H9 (cell line): ENCODE results near the gene TMEM191B. TPM values are rescaled to one million over a fixed set of nuclear protein-coding genes. Genes with fewer than 3 reads are reported as not detected.
"Not testable (repeated sequence)": the region's sequence is repeated elsewhere in the genome, so short reads cannot be mapped to it uniquely, and the experiment has no call there.

Experiments
- DNase-seq: peaks from one replicate; pipeline ENCODE4 v3.0.0-alpha.2; 2017
- H2AFZ ChIP-seq: one replicate; pipeline ENCODE4 v1.6.1; 2013; ENCODE audit warnings: mild to moderate bottlenecking, low read length, control low read depth, moderate library complexity
- H2AK5ac ChIP-seq: 2 replicates; pipeline ENCODE4 v1.6.1; 2013; ENCODE audit warnings: low read length, control low read depth, mixed read lengths; ENCODE audit not compliant: insufficient read length
- H2BK120ac ChIP-seq: one replicate; pipeline ENCODE4 v1.6.1; 2013; ENCODE audit warnings: low read depth, mild to moderate bottlenecking, low read length, control low read depth, inconsistent platforms; ENCODE audit not compliant: poor library complexity, severe bottlenecking
- H2BK12ac ChIP-seq: 2 replicates; pipeline ENCODE4 v1.6.1; 2013; ENCODE audit warnings: low read length, control low read depth, mixed read lengths, low read depth; ENCODE audit not compliant: insufficient read length
- H2BK15ac ChIP-seq: 2 replicates; pipeline ENCODE4 v1.6.1; 2013; ENCODE audit warnings: low read depth, low read length, control low read depth
- H2BK20ac ChIP-seq: one replicate; pipeline ENCODE4 v1.6.1; 2013; ENCODE audit warnings: low read depth, mild to moderate bottlenecking, low read length, control low read depth, inconsistent platforms; ENCODE audit not compliant: poor library complexity, severe bottlenecking
- H2BK5ac ChIP-seq: 2 replicates; pipeline ENCODE4 v1.6.1; 2013; ENCODE audit warnings: low read length, control low read depth, mixed read lengths; ENCODE audit not compliant: insufficient read length
- H3K14ac ChIP-seq: 2 replicates; pipeline ENCODE4 v1.6.1; 2013; ENCODE audit warnings: low read length, control low read depth; ENCODE audit not compliant: insufficient read depth
- H3K18ac ChIP-seq: 2 replicates; pipeline ENCODE4 v1.6.1; 2013; ENCODE audit warnings: low read depth, mild to moderate bottlenecking, mixed read lengths, low read length, control low read depth; ENCODE audit not compliant: insufficient read length
- H3K23ac ChIP-seq: 2 replicates; pipeline ENCODE4 v1.6.1; 2013; ENCODE audit warnings: low read length, control low read depth, mixed read lengths, low read depth; ENCODE audit not compliant: insufficient read length
- H3K23me2 ChIP-seq: 2 replicates; pipeline ENCODE4 v1.6.1; 2013; ENCODE audit warnings: low read depth, mild to moderate bottlenecking, mixed read lengths, low read length, control low read depth; ENCODE audit not compliant: insufficient read length, poor library complexity, severe bottlenecking
- H3K27ac ChIP-seq: 2 replicates; pipeline ENCODE4 v1.5.1; 2013; ENCODE audit warnings: low read length, control low read depth, mixed read lengths, low read depth; ENCODE audit not compliant: insufficient read length
- H3K27me3 ChIP-seq: 2 replicates; pipeline ENCODE4 v1.6.1; 2013; ENCODE audit warnings: low read length, control low read depth, inconsistent platforms; ENCODE audit not compliant: insufficient read depth
- H3K4ac ChIP-seq: 2 replicates; pipeline ENCODE4 v1.6.1; 2013; ENCODE audit warnings: low read depth, mild to moderate bottlenecking, control low read depth, inconsistent platforms, low read length, moderate library complexity
- H3K4me1 ChIP-seq: 2 replicates; pipeline ENCODE4 v1.6.1; 2013; ENCODE audit warnings: low read length, control low read depth, inconsistent platforms; ENCODE audit not compliant: insufficient read depth
- H3K4me2 ChIP-seq: 2 replicates; pipeline ENCODE4 v1.6.1; 2013; ENCODE audit warnings: low read length, control low read depth, mixed read lengths; ENCODE audit not compliant: insufficient read length, insufficient read depth
- H3K56ac ChIP-seq: 2 replicates; pipeline ENCODE4 v1.6.1; 2013; ENCODE audit warnings: low read depth, mild to moderate bottlenecking, mixed read lengths, low read length, control low read depth; ENCODE audit not compliant: insufficient read length
- H3K79me1 ChIP-seq: 2 replicates; pipeline ENCODE4 v1.6.1; 2013; ENCODE audit warnings: low read depth, mild to moderate bottlenecking, moderate library complexity, low read length, control low read depth, inconsistent platforms; ENCODE audit not compliant: insufficient read depth, poor library complexity, severe bottlenecking
- H3K79me2 ChIP-seq: 2 replicates; pipeline ENCODE4 v1.6.1; 2013; ENCODE audit warnings: low read length, control low read depth, inconsistent platforms; ENCODE audit not compliant: insufficient read depth
- H3K9ac ChIP-seq: 2 replicates; pipeline ENCODE4 v1.6.1; 2013; ENCODE audit warnings: low read length, control low read depth, mixed read lengths; ENCODE audit not compliant: insufficient read length; ENCODE audit errors: extremely low read depth
- H3K9me3 ChIP-seq: one replicate; pipeline ENCODE4 v1.6.1; 2013; ENCODE audit warnings: low read depth, low read length, inconsistent platforms; ENCODE audit not compliant: control insufficient read depth
- H3T11ph ChIP-seq: one replicate; pipeline ENCODE4 v1.6.1; 2013; ENCODE audit warnings: mild to moderate bottlenecking, low read length, control low read depth, inconsistent platforms
- H4K20me1 ChIP-seq: one replicate; pipeline ENCODE4 v1.6.1; 2013; ENCODE audit not compliant: control insufficient read depth, insufficient read length, insufficient read depth
- H4K5ac ChIP-seq: 2 replicates; pipeline ENCODE4 v1.6.1; 2013; ENCODE audit warnings: low read depth, mild to moderate bottlenecking, mixed read lengths, low read length, control low read depth; ENCODE audit not compliant: insufficient read length
- H4K8ac ChIP-seq: replicated peaks from 2 replicates; pipeline ENCODE4 v1.6.1; 2013; ENCODE audit warnings: low read length, control low read depth, mixed read lengths, low read depth; ENCODE audit not compliant: insufficient read length
- H4K91ac ChIP-seq: 2 replicates; pipeline ENCODE4 v1.6.1; 2013; ENCODE audit warnings: low read depth, mild to moderate bottlenecking, moderate library complexity, mixed read lengths, low read length, control low read depth; ENCODE audit not compliant: insufficient read length
- H3K27ac Mint-ChIP-seq, 3 experiments: 2 replicates in 2 of 3; 3 replicates in 1 of 3; pipeline ENCODE4 v1.8.0; 2020 to 2021; ENCODE audit warnings: mixed read lengths in 3 of 3, mild to moderate bottlenecking in 1 of 3, moderate library complexity in 1 of 3
- H3K27me3 Mint-ChIP-seq: 2 replicates; pipeline ENCODE4 v1.8.0; 2021; ENCODE audit warnings: low read depth, mild to moderate bottlenecking, moderate library complexity, mixed read lengths
- H3K36me3 Mint-ChIP-seq, 3 experiments: 2 replicates in 2 of 3; 3 replicates in 1 of 3; pipeline ENCODE4 v1.8.0; 2020 to 2021; ENCODE audit warnings: low read depth in 3 of 3, mixed read lengths in 3 of 3; ENCODE audit not compliant: insufficient read depth in 1 of 3
- H3K4me1 Mint-ChIP-seq, 2 experiments: 2 replicates each; pipeline ENCODE4 v1.8.0; 2020; ENCODE audit warnings: mixed read lengths in 2 of 2
- H3K4me3 Mint-ChIP-seq, 2 experiments: 2 replicates in 1 of 2; 3 replicates in 1 of 2; pipeline ENCODE4 v1.8.0; 2020 to 2021; ENCODE audit warnings: mild to moderate bottlenecking in 2 of 2, mixed read lengths in 2 of 2, moderate library complexity in 1 of 2
- H3K9me3 Mint-ChIP-seq, 2 experiments: 2 replicates in 1 of 2; 3 replicates in 1 of 2; pipeline ENCODE4 v1.8.0; 2020; ENCODE audit warnings: mild to moderate bottlenecking in 2 of 2, mixed read lengths in 2 of 2, moderate library complexity in 1 of 2
- WGBS: extraction: QIAGEN DNeasy Blood & Tissue Kit; methylation state at CpG from one replicate; pipeline ENCODE4 v1.1.7; 2013; ENCODE audit warnings: missing lambda C conversion rate, low lambda C conversion rate, mixed read lengths; ENCODE audit not compliant: insufficient read length; ENCODE audit errors: extremely low coverage; 5-methylcytosine and 5-hydroxymethylcytosine counted together
- total RNA-seq: library from RNA; stranded (reverse); gene quantifications from 2 replicates; pipeline ENCODE4 v1.2.1, GENCODE V29; 2021

TMEM191B gene
- total RNA-seq, 1 experiment from 2014 or later, result 1.4 TPM

DNA sequence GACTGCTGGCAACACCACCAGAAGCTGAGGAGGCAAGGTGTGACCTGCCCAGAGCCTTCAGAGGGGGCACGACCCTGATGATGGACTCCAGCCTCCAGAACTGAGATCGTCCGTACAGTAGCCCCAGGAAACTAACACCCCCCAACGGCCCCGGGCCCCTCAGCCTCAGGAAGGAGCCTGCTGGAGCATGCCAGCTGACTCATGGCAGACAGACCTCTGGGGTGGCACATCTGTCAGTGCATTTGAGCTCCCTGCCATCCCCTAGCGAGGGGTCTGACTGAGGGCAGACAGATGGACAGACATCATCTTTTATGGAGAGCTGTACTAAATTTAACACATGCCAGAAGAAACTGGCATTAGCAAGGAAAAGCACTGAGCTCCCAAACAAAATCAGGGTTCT is 12.4 kb downstream of the TMEM191B start:
- not testable (repeated sequence) for H3K4ac ChIP-seq, H2BK15ac ChIP-seq, H3K27ac Mint-ChIP-seq, H2AFZ ChIP-seq, H3K27ac ChIP-seq, H2BK20ac ChIP-seq, H3K9ac ChIP-seq, H2BK12ac ChIP-seq, H3K14ac ChIP-seq, DNase-seq, H2BK5ac ChIP-seq, H3K4me1 ChIP-seq, H3K18ac ChIP-seq, H3K9me3 Mint-ChIP-seq, H3K27me3 ChIP-seq, H3K79me1 ChIP-seq, H3K27me3 Mint-ChIP-seq, H2AK5ac ChIP-seq, H4K91ac ChIP-seq, H4K5ac ChIP-seq, H3K23ac ChIP-seq, H3K4me2 ChIP-seq, H2BK120ac ChIP-seq, H3K4me1 Mint-ChIP-seq, H3K56ac ChIP-seq, H3K36me3 Mint-ChIP-seq, H3K4me3 Mint-ChIP-seq, H3K79me2 ChIP-seq, H4K20me1 ChIP-seq, H4K8ac ChIP-seq, H3K9me3 ChIP-seq, H3K23me2 ChIP-seq, H3T11ph ChIP-seq
- WGBS, result no CpG with 5 or more reads among the region's 6 CpGs

GRCh38 chr22:18543400-18543799 is 15.8 kb downstream of the TMEM191B start:
- not testable (repeated sequence) for H3K4me3 Mint-ChIP-seq, H3K27me3 ChIP-seq, H3K4me2 ChIP-seq, H3K9me3 Mint-ChIP-seq, H3K4me1 ChIP-seq, H3T11ph ChIP-seq, H3K27ac Mint-ChIP-seq, H4K8ac ChIP-seq, H3K79me1 ChIP-seq, DNase-seq, H4K20me1 ChIP-seq, H3K36me3 Mint-ChIP-seq, H2BK20ac ChIP-seq, H3K23me2 ChIP-seq, H2AK5ac ChIP-seq, H3K23ac ChIP-seq, H3K14ac ChIP-seq, H4K91ac ChIP-seq, H3K9me3 ChIP-seq, H4K5ac ChIP-seq, H2AFZ ChIP-seq, H3K18ac ChIP-seq, H2BK5ac ChIP-seq, H3K4me1 Mint-ChIP-seq, H3K79me2 ChIP-seq, H3K56ac ChIP-seq, H2BK12ac ChIP-seq, H3K27me3 Mint-ChIP-seq, H2BK15ac ChIP-seq, H2BK120ac ChIP-seq, H3K27ac ChIP-seq, H3K9ac ChIP-seq, H3K4ac ChIP-seq
- WGBS, result no CpG with 5 or more reads among the region's 11 CpGs
